Astrocyte of the spinal cord (primary cell): ENCODE measurements around the gene DOCK4.
A peak's percentile ranks its signal among the peaks of the same experiment; 100 is the strongest.

Experiments used
- DNase-seq: peaks from one replicate; pipeline ENCODE4 v3.0.0; 2011; ENCODE audit warnings: low read depth, low spot score
- H3K4me3 ChIP-seq: 2 replicates; pipeline ENCODE4 v1.5.1; 2011; ENCODE audit warnings: low read depth, mild to moderate bottlenecking, low read length, moderate library complexity
- in situ Hi-C: cut with HindIII; loops from 2 replicates; pipeline ENCODE4 v1.10.0; 2017; ENCODE audit warnings: low sequenced_read_pairs
- TF ChIP-seq, protein P1 (sequence below): IDR thresholded peaks from 2 replicates; pipeline ENCODE4 v1.5.1; 2012; ENCODE audit warnings: low read depth, mild to moderate bottlenecking, low read length, inconsistent platforms

DOCK4 gene, protein sequence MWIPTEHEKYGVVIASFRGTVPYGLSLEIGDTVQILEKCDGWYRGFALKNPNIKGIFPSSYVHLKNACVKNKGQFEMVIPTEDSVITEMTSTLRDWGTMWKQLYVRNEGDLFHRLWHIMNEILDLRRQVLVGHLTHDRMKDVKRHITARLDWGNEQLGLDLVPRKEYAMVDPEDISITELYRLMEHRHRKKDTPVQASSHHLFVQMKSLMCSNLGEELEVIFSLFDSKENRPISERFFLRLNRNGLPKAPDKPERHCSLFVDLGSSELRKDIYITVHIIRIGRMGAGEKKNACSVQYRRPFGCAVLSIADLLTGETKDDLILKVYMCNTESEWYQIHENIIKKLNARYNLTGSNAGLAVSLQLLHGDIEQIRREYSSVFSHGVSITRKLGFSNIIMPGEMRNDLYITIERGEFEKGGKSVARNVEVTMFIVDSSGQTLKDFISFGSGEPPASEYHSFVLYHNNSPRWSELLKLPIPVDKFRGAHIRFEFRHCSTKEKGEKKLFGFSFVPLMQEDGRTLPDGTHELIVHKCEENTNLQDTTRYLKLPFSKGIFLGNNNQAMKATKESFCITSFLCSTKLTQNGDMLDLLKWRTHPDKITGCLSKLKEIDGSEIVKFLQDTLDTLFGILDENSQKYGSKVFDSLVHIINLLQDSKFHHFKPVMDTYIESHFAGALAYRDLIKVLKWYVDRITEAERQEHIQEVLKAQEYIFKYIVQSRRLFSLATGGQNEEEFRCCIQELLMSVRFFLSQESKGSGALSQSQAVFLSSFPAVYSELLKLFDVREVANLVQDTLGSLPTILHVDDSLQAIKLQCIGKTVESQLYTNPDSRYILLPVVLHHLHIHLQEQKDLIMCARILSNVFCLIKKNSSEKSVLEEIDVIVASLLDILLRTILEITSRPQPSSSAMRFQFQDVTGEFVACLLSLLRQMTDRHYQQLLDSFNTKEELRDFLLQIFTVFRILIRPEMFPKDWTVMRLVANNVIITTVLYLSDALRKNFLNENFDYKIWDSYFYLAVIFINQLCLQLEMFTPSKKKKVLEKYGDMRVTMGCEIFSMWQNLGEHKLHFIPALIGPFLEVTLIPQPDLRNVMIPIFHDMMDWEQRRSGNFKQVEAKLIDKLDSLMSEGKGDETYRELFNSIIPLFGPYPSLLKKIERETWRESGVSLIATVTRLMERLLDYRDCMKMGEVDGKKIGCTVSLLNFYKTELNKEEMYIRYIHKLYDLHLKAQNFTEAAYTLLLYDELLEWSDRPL (N-terminal part only)

DNA sequence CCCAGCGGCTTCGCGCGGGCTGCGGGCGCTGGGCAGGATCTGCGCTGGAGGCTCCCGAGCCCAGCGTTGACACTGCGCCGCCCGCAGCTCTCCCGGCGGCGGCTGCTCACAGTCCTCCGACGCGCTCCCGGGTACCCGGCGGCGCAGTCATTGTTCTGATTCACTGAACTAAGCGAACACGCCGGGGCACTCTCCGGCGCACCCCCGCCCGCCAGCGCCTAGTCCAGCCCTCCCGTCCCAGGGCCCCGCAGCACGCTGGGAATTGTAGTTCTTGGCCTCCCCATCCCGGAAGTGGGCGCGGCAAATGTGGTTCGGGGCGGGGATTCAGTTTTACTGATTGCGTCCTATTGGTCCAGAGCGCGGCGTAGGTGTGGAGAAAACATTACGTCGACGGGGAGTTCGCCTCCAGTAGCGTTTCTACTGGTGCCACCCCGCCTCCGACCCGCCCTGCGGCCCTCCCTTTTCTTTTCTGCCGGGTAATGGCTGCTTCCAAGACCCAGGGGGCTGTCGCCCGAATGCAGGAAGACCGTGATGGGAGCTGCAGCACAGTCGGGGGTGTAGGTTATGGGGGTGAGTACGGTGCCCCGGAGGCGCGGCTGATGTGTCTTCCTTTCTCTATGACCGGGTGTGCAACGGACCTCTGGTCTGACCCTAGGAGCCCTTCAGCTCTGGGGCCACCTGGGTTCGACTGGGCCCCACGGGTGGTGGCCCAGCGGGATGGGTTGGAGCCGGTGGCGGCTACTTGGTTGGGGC lies at the start of gene DOCK4, which contains the start of gene ZNF277:
Gene DOCK4 (minus strand): TSS at position 162 of the 753 bp plus-strand sequence. CDS start 261 bp downstream, outside the sequence.
Gene ZNF277 (plus strand): TSS at position 458 of the 753 bp plus-strand sequence. CDS start 22 bp downstream, at position 480.
- DNase-seq = peak; percentile 100
- peak within 1 kb of the TSS; percentile 99 for H3K4me3 ChIP-seq
- in situ Hi-C loops = no loop called here
- TF ChIP-seq, protein P1, sequence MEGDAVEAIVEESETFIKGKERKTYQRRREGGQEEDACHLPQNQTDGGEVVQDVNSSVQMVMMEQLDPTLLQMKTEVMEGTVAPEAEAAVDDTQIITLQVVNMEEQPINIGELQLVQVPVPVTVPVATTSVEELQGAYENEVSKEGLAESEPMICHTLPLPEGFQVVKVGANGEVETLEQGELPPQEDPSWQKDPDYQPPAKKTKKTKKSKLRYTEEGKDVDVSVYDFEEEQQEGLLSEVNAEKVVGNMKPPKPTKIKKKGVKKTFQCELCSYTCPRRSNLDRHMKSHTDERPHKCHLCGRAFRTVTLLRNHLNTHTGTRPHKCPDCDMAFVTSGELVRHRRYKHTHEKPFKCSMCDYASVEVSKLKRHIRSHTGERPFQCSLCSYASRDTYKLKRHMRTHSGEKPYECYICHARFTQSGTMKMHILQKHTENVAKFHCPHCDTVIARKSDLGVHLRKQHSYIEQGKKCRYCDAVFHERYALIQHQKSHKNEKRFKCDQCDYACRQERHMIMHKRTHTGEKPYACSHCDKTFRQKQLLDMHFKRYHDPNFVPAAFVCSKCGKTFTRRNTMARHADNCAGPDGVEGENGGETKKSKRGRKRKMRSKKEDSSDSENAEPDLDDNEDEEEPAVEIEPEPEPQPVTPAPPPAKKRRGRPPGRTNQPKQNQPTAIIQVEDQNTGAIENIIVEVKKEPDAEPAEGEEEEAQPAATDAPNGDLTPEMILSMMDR = no peak

DNA sequence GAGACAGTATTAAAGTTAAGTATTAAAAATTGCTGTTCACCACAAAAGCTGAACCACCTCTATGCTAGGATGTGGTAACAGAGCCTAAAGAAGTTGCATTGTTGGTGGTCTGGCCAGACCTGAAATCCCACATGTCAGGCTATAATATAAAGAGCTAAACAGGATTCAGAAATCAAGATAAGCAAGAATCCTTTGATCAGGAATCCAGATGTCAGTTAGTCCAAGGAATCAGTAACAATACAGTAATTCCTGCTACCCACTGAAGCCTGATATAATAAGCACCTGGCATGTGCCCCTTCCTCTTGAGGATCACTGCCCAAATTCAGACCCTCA lies 49.2 kb upstream of the DOCK4 start:
- H3K4me3 ChIP-seq = no peak overlapping the region
- TF ChIP-seq, protein P1 = no peak
- in situ Hi-C loops = no loop called here
- DNase-seq = no peak

DNA sequence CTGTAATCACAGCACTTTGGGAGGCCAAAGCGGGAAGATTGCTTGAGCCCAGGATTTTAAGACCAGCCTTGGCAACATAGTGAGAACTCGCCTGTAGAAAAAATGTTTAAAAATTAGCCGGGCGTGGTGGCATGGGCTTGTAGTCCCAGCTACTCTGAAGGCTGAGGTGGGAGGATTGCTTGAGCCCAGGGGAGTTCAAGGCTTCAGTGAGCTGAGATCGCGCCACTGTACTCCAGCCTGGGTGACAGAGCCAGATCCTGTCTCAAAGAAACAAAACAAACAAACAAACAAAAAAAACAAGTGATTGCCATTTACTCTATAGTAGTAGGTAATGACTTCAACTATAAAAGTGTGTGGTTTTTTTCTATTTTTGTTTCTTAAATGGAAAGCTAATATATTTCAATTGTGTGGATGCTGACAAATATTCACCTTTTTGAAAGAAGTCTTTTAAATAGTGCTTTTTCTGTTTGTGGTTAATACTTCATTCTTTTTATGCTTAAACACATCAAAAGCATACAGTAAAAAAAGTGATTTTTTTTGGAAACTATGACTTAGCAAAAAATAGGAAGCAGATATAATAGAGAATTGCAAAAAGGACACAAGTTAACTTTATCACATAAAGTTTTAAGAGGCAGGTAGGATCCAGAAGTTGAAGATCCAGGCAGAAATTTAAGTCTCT lies 48.6 kb upstream of the DOCK4 start:
- no peak overlapping the region for H3K4me3 ChIP-seq
- in situ Hi-C loops = no loop called here
- TF ChIP-seq, protein P1 = no peak
- no peak for DNase-seq

DNA sequence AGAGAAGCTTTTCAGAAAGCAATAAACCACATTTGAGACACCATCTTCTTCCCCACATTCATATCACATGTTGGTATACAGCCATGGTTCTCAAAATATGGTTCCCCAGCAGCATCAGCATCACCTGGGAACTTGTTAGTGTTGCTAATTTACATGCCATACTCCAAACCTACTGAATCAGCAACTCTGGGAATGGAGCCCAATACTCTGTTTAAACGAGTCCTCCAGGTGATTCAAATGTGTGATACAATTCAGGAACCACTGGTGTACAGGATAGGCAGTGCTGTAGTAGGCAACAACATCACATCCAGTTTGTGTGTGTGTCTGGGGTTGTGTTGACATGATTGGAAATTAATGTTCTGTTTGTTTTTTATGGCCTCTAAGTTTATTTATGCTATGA lies 48.0 kb upstream of the DOCK4 start:
- no peak overlapping the region for H3K4me3 ChIP-seq
- in situ Hi-C loops = no loop called here
- no peak for DNase-seq
- TF ChIP-seq, protein P1 = no peak

DNA sequence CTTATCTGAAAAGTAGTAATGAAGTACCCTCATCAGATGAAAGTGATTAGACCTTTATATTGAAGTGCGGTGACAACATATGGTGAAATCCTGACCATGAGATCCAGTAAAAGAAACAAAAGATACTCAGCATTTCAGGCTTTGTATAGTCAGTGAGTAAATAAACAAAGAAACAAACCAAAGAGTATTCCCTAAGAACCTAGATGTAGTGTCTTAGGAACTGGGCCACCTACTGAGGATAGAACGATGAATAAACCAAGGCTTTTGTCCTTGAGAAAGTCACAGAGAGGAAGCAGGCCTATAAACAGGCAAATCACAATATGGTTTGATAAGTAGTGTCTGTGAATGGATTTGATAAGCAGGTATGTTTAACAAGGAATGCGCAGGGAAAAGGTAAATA lies 46.5 kb upstream of the DOCK4 start:
- in situ Hi-C loops = no loop called here
- no peak for DNase-seq
- TF ChIP-seq, protein P1 = no peak
- H3K4me3 ChIP-seq = no peak overlapping the region
